GM21447 (cell line): Measurements from ENCODE around the gene WDSUB1.

Experiments used
- ATAC-seq: cut with Tn5 transposase; IDR thresholded peaks from one replicate; pipeline ENCODE4 v1.9.1; 2021; ENCODE audit not compliant: unreplicated experiment

WDSUB1 gene

GRCh38 chr2:159285929-159286708, at the start of gene WDSUB1:
WDSUB1 (minus strand) TSS chr2:159286703; CDS start chr2:159283069, 3,634 bp downstream.
- ATAC-seq, result peak; percentile 16

GRCh38 chr2:159326569-159327255, 40.2 kb upstream of the WDSUB1 start:
- ATAC-seq, result no peak

GRCh38 chr2:159322419-159322818, 35.9 kb upstream of the WDSUB1 start:
- no peak for ATAC-seq

- ATAC-seq, result no peak
These were observed 31.0 kb upstream of the WDSUB1 start for GRCh38 chr2:159317392-159318088.

- ATAC-seq, result no peak
These were observed 21.4 kb upstream of the WDSUB1 start for GRCh38 chr2:159307942-159308341.

- ATAC-seq, result no peak
These were observed 14.1 kb upstream of the WDSUB1 start for GRCh38 chr2:159300586-159300985.

- ATAC-seq, result no peak
These were observed 12.5 kb upstream of the WDSUB1 start for GRCh38 chr2:159298967-159299366.

GRCh38 chr2:159297042-159297707, 10.7 kb upstream of the WDSUB1 start:
- ATAC-seq, result no peak

- ATAC-seq, result no peak
These were observed 5.7 kb upstream of the WDSUB1 start for GRCh38 chr2:159292157-159292556.

GRCh38 chr2:159290289-159290907, 3.9 kb upstream of the WDSUB1 start:
- ATAC-seq, result no peak

GRCh38 chr2:159287733-159288132, 1.2 kb upstream of the WDSUB1 start:
- ATAC-seq, result no peak

- peak; percentile 85 for ATAC-seq
These were observed 372 bp upstream of the WDSUB1 start for GRCh38 chr2:159286709-159287441.

GRCh38 chr2:159285433-159285832, 1.1 kb downstream of the WDSUB1 start:
- ATAC-seq, result no peak

GRCh38 chr2:159283529-159283928, 3.0 kb downstream of the WDSUB1 start:
- no peak for ATAC-seq

- ATAC-seq, result no peak
These were observed 5.5 kb downstream of the WDSUB1 start for GRCh38 chr2:159281002-159281401.

GRCh38 chr2:159279700-159280099, 6.8 kb downstream of the WDSUB1 start:
- ATAC-seq, result no peak

GRCh38 chr2:159275111-159275510, 11.4 kb downstream of the WDSUB1 start:
- no peak for ATAC-seq

- no peak for ATAC-seq
These were observed 14.3 kb downstream of the WDSUB1 start for GRCh38 chr2:159272156-159272555.

GRCh38 chr2:159270744-159271379, 15.6 kb downstream of the WDSUB1 start:
- ATAC-seq, result no peak

- no peak for ATAC-seq
These were observed 18.6 kb downstream of the WDSUB1 start for GRCh38 chr2:159267921-159268320.
